DMS79 treated with DMSO at 0.1 percent for 48 hours (cell line): ENCODE data around the gene PTPN6.
"Not testable (repeated sequence)": the region's sequence is repeated elsewhere in the genome, so short reads cannot be mapped to it uniquely, and the experiment has no call there.

Experiments used
- DNase-seq: peaks from one replicate; lab custom pipeline; 2025; lab: John Stamatoyannopoulos, UW

PTPN6 gene

GRCh38 chr12:6950811-6951540 lies at the start of gene PTPN6:
TSS of gene PTPN6 (plus strand) at chr12:6951356. CDS start at chr12:6951513, 157 bp downstream.
- no peak for DNase-seq

- no peak for DNase-seq
These were observed 48.7 kb upstream of the PTPN6 start for GRCh38 chr12:6902448-6902847.

- DNase-seq: no peak
These were observed 47.4 kb upstream of the PTPN6 start for GRCh38 chr12:6903722-6904121.

- DNase-seq: peak; percentile 97
These were observed 46.6 kb upstream of the PTPN6 start, which contains the start of gene LRRC23 for GRCh38 chr12:6904280-6905276. TSS of gene LRRC23 (plus strand) at chr12:6904822. CDS start at chr12:6905634, 812 bp downstream.

GRCh38 chr12:6905414-6906040 lies 45.6 kb upstream of the PTPN6 start:
- DNase-seq: no peak

- not testable (repeated sequence) for DNase-seq
These were observed 43.0 kb upstream of the PTPN6 start for GRCh38 chr12:6908141-6908540.

- no peak for DNase-seq
These were observed 41.6 kb upstream of the PTPN6 start for GRCh38 chr12:6909421-6910145.

GRCh38 chr12:6912164-6912935 lies 38.8 kb upstream of the PTPN6 start:
- no peak for DNase-seq

- peak; percentile 68 for DNase-seq
These were observed 36.8 kb upstream of the PTPN6 start, which contains the start of gene ENO2 for GRCh38 chr12:6914246-6914946. TSS of gene ENO2 (plus strand) at chr12:6914580. CDS start at chr12:6915833, 1,253 bp downstream.

GRCh38 chr12:6914947-6915788 lies 36.0 kb upstream of the PTPN6 start:
- DNase-seq: no peak

- DNase-seq: no peak
These were observed 35.3 kb upstream of the PTPN6 start for GRCh38 chr12:6915789-6916285.

GRCh38 chr12:6916426-6917200 lies 34.5 kb upstream of the PTPN6 start:
- DNase-seq: no peak

- no peak for DNase-seq
These were observed 33.5 kb upstream of the PTPN6 start for GRCh38 chr12:6917491-6918231.

GRCh38 chr12:6919588-6919987 lies 31.6 kb upstream of the PTPN6 start:
- DNase-seq: no peak

GRCh38 chr12:6921539-6921938 lies 29.6 kb upstream of the PTPN6 start:
- DNase-seq: no peak

- DNase-seq: no peak
These were observed 28.9 kb upstream of the PTPN6 start for GRCh38 chr12:6921996-6922946.
